NCI-H128 (cell line): Measurements from ENCODE around the gene ENTR1.
"Not testable (repeated sequence)": the region's sequence is repeated elsewhere in the genome, so short reads cannot be mapped to it uniquely, and the experiment has no call there.

Source experiments
- DNase-seq: peaks from one replicate; lab custom pipeline; 2025; ENCODE audit not compliant: unreplicated experiment; lab: John Stamatoyannopoulos, UW

The ENTR1 gene

GRCh38 chr9:136438548-136439480 lies 28.4 kb upstream of the ENTR1 start:
- DNase-seq = no peak

GRCh38 chr9:136437839-136438547 lies 27.6 kb upstream of the ENTR1 start:
- no peak for DNase-seq

DNA sequence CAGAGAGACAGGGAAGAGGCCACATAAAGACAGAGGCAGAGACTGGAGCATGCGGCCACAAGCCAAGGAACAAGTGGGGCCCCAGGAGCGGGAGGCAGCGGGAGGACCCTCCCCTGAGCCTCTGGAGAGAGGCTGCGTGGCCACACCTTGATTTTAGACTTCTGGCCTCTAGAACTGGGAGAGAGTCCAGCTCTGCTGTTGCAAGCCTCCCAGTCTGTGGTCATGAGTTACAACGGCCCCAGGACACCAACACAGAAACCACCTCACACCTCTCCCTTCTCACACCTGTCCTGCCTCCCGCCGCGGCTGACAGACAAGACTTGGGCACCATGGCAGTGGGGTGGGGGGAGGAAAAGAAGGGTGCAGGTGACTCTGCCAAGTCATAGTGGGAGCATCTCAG lies 27.0 kb upstream of the ENTR1 start:
- DNase-seq = no peak

DNA sequence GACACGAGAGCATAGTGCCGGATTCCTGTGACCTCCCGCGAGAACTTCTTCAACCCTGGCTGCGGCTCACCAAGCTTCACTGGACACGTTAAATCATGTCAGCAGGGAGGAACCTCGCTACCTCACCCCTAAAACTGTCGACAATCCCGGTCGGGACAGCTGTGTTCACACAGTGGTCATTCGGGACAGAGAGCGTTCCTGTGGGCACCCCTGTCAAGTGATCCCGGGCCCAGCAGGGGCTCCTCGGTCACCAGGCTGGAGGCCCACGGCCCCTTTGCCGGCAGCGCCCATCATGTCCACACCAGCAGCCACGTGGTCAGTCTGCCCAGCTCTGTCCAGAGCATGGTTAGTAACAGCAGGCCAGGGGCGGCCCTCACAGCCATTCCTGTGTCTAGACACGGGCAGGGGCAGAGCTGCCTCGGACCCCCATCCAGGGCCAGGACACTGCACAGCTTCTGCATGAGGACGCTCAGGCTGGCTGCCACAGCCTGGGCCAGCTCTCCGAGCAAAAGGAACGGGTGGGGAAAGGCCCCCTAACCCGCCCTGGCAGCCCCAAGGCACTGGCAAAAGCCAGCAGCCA lies 25.7 kb upstream of the ENTR1 start:
- no peak for DNase-seq

- no peak for DNase-seq
These were observed 24.3 kb upstream of the ENTR1 start for GRCh38 chr9:136434580-136435169.

- DNase-seq = no peak
These were observed 23.6 kb upstream of the ENTR1 start for GRCh38 chr9:136433849-136434579.

GRCh38 chr9:136433043-136433715 lies 22.8 kb upstream of the ENTR1 start:
- DNase-seq = no peak

DNA sequence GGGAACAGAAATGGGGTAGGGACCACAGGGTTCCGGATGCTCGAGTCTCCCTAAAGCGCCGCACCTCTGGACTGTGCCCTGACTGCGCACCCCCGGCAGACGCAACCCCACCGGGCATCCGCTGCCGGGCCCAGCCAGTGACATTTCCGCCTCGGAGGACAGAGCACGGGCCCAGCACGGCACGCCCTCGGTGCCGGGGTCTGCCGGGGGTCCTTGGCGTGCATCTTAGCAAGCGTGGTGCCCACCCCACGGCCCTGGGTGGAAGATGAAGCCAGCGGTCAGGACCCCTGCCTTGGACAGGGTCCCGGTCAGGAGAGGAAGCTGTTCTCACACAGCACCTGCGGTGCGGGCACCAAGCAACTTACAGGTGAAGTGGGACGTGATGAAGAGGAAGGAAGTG lies 22.2 kb upstream of the ENTR1 start:
- no peak for DNase-seq

DNA sequence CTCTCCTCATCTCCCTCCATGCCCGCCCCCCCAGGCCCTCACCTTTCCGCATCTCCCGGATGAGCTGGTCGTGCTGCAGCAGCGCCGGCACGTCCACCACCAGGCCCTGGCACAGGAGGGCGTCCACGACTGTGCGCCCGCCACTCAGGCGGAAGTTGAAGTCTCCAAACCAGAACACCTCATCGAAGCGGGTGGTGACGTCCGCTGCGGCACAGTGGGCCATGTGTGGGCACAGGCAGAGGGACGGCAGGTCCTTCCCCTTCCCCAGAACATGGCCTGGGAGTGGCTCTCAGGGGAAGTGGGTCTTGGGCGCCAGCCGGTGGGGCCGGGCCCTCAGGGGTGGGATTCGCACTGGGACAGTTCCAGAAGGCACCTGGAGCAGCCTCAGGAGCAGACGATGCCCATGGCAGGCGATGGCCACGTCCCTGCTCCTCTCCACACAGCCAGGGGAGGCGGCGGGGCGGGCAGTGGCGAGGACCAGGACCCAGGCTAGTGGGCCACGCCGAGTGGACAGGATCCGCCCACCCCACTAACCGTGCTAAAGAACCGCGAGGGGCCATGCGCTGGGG lies 21.5 kb upstream of the ENTR1 start:
- DNase-seq = no peak

DNA sequence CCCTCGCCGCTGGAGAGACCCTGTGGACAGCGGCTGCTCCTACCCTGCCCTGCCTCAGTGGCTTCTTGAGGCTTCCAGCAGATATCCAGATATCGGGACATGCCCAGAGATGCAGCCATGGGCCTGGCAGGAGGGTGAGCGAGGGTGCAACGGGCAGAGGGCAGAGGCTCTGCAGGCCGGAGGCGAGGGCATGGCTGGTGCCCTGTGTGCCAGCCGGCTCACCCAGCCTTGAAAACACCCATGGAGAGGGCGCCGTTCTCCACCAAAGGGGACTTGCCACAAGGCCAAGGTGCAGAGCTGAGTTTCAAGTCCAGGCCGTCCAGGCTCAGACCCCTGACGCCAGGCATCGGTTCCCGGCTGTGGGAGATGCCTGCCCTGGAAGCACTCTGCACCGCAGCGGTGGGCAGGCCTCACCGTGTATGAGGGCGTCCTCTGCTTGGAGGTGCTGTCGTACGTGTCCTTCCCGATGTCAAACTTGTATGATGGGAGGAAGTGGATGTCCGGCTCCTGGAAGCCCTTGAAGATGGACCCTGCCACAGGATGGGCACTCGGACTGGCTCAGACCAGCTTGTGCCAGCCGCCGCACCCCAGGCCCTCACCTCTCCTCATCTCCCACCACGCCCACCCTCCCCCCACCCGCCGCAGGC lies 20.3 kb upstream of the ENTR1 start:
- DNase-seq = no peak

GRCh38 chr9:136429683-136430491 lies 19.5 kb upstream of the ENTR1 start:
- no peak for DNase-seq

- no peak for DNase-seq
These were observed 18.7 kb upstream of the ENTR1 start for GRCh38 chr9:136429075-136429628.

- DNase-seq = no peak
These were observed 16.4 kb upstream of the ENTR1 start for GRCh38 chr9:136426787-136427186.

- not testable (repeated sequence) for DNase-seq
These were observed 15.0 kb upstream of the ENTR1 start for GRCh38 chr9:136425367-136425766.

GRCh38 chr9:136424750-136425362 lies 14.4 kb upstream of the ENTR1 start:
- DNase-seq = no peak

DNA sequence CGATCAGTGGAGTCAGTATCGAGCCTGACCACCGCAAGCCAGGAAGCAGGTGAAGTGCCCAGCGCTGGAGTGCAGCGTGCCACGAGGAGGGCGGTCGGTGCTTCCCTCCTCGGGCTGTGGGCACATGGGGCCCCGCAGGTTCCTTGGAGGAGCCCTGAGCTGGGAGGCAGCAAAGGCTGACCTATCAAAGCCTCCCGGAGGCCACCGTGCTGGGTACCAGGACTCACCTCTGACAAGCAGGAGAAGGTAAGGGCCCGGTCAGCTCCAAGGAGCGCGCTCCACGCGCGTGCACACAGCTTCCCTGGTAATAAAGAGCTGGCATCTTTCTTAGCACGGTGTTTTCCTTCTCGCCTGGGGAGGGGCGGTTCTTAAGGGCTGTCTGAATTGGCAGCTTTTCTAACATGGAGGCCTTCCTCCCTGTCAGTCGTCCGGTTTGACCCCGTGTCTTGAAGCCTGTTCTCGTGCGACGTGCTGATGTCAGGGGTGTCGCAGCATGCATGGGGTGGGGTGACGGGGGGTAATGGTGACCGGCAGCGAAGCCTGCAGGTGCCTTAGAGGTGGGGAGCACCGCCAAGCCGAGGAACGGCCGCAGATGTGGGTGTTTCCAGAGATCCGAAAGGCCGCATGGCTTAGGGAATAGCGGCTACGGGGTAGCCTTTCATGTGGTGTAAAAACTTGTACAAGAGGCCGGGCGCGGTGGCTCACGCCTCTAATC lies 13.2 kb upstream of the ENTR1 start:
- DNase-seq = no peak

GRCh38 chr9:136422876-136423275 lies 12.5 kb upstream of the ENTR1 start:
- DNase-seq = no peak
